CD4-positive, alpha-beta T cell treated with Interleukin-2 at 100 ng/mL for 4 hours (primary cell): ENCODE data around the gene DPPA2.
"Not testable (repeated sequence)": the region's sequence is repeated elsewhere in the genome, so short reads cannot be mapped to it uniquely, and the experiment has no call there.

Experiments used
- DNase-seq: peaks from one replicate; pipeline ENCODE4 v3.0.0-alpha.2; 2020; ENCODE audit warnings: low spot score

The DPPA2 gene, protein sequence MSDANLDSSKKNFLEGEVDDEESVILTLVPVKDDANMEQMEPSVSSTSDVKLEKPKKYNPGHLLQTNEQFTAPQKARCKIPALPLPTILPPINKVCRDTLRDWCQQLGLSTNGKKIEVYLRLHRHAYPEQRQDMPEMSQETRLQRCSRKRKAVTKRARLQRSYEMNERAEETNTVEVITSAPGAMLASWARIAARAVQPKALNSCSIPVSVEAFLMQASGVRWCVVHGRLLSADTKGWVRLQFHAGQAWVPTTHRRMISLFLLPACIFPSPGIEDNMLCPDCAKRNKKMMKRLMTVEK

DNA sequence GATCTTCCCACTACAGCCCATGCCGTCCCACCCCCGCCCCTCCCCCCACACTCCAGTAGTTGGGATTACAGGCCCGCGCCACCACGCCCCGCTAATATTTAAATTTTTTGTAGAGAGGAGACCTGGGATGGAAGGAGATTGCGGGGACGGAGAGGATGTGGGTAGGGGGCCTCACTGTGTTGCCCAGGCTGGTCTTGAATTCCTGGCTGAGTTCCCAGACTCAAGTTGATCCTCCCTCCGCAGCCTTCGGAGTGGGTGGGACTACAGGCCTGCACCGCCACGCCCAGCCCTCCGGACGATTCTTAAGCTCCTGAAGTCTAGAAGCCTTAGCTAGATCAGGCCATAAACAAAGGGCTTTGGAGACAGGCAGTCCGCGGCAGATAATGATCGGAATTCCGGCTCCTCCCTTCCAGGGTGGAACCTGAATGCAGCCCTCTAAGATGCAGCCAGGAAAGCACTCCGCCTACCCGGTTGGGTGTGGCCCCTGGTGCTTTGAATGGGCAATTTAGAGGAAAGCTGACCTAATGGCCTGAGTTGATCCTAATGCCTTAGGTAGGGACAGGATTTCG is at the start of gene DPPA2:
TSS of gene DPPA2 (minus strand) at position 356 of the 569 bp plus-strand sequence. CDS start 1,975 bp downstream, outside the sequence.
- no peak for DNase-seq

DNA sequence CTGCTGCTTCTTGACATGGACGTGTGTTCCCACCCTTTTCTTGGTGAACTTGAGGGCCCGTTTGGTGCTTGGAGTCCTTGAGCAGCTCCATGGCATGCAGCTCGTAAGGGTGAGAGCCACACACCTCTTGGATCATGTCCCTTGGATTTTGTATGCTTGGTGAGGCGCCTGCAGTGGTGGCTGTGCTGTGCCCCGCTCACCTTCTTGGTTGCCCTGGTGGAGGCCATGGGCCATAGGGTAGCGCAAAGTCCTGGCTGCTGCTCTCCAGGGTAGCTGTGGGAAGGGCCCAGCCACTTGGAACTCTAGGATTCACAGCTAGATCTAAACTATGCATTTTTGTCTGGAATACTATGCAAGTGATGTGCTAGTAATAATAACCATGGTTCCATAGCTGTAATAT is 47.8 kb upstream of the DPPA2 start:
- no peak for DNase-seq

DNA sequence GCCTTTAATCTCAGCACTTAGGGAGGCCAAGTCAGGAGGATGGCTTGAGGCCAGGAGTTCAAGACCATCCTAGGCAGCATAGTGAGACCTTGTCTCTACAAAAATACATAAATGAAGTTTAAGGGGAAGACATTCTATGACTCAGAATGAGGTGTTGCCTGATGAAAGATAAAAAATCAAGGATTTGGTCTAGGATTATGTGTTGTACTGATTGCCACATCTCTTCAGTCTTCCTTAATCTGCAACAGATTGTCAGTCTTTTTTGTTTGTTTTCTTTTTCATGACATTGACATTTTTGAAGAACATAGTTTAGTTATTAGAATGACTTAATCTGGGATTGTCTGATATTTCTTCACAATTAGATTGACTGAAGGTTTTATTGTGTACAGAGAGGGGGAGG is 47.3 kb upstream of the DPPA2 start:
- no peak for DNase-seq

DNA sequence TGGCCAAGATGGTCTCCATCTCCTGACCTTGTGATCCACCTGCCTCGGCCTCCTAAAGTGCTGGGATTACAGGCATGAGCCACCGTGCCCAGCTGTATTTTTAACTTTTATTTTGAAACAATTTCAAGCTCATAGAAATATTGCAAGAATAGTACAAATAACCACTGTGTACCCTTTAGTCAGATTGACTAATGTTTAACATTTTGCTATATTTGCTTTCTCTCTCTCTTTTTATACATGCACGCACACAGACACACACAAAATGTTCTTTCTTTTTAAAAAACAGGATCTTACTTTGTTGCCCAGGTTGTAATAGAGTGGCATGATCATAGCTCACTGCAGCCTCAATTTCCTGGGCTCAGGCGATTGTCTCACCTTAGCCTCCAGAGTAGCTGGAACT is 46.5 kb upstream of the DPPA2 start:
- no peak for DNase-seq

DNA sequence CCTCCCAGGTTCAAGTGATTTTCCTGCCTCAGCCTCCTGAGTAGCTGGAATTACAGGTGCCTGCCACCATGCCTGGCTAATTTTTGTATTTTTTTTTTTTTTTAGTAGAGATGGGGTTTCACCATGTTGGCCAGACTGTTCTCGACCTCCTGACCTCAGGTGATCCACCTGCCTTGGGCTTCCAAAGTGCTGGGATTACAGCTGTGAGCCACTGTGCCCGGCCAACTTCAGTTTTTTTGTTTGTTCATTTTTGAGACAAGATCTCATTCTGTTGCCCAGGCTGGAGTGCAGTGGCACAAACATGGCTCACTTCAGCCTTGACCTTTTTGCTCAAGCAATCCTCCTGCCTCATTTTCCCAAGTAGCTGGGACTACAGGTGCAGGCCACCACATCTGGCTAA is 42.5 kb upstream of the DPPA2 start:
- not testable (repeated sequence) for DNase-seq

DNA sequence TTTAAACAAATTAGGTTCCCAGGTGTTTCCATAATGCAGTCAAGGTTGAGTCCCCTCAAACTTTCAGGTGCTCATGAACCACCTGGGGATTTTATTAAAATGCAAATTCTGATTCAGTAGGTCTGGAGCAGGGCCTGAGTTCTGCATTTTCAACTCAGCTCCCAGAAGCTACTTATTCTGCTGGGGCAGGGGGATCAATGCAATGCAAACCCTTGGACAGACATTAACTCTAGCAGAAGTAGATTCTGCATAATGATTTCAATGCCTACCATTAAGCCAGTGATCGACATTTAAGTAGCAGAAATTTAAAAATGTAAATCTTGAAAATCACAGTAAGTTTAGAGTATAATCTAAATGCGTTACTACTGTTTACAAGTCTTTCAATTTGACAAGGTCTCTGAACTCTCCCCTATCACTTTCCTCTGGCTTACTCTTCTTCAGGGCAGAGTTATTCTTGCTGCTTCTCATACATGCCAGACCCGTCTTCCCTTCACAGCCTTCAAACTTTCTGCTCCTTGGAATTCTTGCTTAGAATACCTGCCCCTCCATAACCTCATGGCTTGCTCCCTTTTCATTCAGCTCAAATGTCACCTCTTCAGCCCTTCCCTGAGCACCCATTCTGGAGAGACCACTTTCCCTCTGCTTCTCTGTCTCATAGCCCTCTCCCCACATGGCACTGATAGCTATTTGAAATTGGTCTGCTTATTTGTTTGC is 40.3 kb upstream of the DPPA2 start:
- no peak for DNase-seq

DNA sequence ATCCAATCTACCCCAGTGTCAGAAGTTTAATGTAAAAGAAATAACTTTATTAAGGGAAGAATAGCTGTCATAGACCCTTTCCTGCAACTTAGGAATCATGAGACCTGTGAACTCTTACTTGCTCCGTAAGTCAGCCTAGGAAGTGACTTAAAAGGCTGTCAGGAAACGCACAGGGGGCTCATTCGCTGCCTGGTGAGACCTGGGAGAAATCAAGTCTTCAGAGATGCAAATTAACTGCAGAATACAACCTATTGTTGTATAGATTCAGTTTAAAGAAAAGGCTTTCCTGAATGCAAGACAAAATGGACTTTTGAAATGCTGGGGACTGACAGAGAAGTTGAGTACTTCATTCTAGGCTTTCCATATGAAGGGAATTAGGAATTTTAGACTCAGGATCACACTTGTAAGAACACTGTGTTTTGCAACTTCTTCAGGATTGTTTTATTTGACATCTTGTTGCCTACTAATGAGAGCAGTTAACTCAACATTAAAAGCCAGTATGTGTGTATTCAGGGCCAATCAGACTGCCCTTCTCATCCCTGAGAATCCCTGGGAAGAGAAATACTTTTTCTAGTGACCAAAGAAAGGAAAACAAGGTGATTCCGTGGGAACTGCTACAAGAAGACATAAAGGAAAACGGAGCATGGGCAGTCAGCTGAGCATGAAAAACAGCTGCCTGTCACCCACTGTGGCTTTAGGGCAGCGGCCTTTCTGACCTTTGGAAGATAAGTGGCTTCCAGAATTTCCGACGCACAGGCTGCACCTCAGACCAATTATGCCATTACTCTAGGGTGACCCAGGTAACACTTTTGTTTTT is 39.5 kb upstream of the DPPA2 start:
- DNase-seq: no peak

DNA sequence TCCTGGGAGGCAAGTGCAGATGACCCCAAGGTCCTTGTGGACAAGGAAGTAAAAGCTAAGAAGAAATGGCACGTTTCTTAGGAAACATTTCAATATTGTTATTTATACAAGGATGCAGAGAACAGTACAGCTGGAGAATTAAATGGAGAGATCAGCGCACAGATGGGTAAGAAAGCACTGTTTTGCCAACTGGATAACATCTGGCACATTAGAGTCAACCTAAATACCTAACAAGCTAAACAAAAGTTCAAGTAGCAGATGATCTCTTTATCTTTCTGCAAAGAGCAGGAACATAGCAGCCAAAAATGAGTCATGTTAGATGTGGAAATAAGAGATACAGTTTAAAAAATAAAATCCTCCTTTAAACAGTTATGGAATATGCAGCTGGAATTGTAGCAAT is 36.7 kb upstream of the DPPA2 start:
- no peak for DNase-seq

DNA sequence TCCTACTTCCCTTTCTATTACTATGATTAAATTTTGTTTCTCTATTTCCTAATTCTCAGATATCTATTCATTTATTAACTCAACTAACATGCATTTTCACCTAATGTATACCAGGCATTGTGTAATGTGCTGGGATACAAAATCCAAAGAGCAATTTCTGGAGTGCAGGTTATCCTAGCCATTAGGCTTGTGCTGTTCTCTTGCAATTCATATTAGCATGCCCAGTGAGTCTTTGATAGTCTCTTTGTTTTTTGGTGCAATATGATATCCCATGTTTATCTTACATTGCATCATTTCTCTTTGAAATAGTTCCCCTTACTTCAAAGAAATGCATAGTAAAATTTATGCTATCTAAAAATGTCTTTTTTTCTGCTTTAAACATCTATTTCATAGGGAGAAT is 34.9 kb upstream of the DPPA2 start:
- no peak for DNase-seq

DNA sequence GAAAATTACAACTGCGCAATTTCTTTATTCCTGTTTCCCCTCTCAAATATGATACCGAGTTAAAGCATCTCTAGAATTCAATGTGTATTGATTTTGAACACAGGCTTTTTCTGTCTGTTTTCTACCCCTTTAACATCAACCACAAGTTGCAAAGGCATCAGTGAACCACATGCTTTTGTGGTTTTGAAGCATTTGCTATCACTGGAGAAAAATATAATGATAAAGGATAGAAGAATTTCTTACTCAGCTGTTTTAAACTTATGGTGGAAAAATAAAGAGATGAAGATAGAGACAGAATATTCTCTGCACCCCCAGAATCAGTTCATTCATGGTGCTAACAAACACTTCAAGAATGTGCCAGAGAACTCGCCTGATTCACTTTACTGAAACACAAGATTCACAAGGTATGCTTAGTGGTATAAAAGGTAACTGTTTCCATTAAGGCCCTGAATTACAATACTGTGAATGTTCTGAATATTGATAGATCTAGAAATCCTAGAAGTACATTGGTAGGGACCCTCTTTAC is 30.5 kb upstream of the DPPA2 start:
- DNase-seq: no peak

DNA sequence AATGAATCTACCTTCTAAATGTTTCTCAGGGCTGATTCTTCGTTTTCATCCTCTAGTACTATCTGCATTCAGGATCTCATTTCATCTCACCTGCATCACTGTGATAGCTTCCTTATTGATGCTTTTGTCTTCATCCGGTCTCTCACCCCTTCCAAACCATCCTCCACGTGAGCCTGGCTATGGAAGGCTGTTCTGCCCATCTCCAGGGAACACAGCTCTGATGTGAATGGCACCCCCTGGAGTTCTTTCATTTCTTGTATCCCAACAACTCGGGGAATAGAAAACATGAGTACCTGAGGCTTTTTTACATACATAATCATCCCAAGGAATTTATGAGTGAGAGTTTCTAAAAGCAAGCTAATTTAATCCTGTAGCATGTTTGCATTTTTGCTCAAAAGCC is 29.8 kb upstream of the DPPA2 start:
- no peak for DNase-seq

DNA sequence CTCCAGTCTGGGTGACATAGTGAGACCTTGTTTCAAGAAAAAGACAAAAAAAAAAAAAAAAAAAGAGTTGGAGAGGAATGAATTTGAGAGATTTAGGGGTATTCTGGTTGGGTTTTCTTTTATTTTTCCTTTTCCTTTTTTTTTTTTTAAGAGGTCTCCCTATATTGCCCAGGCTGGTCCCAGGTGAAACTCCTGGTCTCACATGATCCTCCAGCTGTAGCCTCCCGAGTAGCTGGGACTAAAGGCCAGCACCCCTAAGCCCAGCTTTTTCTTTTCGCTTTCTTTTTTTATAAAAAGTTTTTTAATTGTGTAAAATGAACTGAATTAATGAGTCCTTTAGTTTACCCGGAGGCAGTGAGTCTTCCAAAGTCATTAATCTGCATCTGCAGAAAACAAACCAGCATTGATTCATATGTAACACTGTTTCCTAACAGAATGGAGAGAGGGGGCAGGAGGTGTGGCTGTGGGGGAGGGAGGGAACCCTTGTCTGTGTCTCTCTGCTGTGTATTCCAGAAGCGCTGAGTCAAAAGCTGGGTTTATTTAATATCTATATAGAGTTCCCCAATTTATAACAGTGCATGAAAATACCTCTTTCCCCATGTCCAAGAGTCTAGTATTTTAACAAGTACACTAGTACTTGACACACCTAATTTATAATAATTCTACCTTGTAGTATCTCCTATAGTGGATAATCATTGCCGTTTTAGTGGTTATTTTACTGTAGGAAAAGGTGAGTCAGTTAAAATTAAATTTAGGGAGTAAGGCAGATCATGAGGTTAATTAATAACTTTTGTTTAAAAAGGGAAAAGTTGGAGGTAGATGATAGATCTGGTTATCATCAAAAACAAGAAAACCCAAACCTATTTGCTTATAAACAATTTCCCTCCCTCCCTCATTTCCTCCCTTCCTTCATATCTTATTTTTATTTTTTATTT is 23.7 kb upstream of the DPPA2 start:
- no peak for DNase-seq

DNA sequence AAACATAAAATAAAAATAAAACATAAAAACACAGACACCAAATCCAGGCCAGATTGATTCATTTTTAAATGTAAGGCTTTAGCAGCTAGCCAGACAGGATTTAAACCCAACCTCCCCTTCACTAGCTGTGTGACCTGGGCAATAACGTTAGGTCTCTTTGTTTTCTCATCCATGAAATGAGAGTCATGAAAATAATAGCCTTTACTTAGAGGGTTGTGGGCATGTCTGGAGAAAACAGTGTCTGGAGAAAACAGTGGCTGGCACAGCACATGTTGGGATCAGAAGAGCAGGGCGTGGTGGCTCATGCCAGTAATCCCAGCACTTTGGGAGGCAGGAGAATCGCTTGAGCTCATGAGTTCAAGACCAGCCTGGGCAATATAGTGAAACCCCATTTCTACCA is 22.9 kb upstream of the DPPA2 start:
- no peak for DNase-seq

DNA sequence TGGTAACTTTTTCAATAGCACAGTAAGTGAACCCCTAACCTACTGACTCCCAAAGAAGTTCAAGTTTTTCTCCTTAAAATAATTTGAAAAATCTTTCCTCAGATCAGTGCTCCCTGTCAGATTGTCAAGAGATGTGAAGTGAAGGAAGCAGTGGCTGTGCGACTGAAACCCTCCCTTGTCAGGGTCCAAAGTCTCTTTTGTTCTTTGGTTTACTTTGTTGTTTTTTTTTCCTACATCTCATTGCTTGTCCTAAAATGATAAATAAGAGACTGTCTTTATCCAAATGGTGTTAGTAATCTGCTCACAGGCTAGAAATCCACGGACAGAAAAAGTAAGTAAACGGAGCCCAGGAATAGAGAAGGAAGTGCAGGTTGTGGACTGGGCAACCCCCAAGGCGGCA is 22.0 kb upstream of the DPPA2 start:
- no peak for DNase-seq

DNA sequence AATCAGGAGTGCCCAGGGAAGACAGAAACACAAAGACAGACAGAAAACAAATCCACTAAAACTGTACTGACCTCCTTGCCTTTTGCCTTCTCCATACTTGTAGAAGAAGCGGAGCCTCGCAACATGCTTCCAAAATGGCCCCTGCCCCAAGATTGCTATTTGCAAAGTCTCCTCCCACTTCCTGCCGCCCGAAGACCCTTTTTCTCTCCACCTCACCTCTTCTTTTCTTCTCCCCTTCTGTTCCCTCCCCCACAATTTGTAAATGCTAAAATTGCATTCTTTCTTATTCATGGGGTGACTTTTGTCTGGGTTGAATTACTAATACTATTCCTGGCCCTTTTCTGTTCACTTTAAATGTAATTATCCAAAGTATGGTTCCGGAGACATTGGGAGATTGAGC is 21.1 kb upstream of the DPPA2 start, which contains the start of gene DPPA4:
TSS of gene DPPA4 (minus strand) at position 154 of the 400 bp plus-strand sequence. CDS start at position 125, 29 bp downstream.
- no peak for DNase-seq

DNA sequence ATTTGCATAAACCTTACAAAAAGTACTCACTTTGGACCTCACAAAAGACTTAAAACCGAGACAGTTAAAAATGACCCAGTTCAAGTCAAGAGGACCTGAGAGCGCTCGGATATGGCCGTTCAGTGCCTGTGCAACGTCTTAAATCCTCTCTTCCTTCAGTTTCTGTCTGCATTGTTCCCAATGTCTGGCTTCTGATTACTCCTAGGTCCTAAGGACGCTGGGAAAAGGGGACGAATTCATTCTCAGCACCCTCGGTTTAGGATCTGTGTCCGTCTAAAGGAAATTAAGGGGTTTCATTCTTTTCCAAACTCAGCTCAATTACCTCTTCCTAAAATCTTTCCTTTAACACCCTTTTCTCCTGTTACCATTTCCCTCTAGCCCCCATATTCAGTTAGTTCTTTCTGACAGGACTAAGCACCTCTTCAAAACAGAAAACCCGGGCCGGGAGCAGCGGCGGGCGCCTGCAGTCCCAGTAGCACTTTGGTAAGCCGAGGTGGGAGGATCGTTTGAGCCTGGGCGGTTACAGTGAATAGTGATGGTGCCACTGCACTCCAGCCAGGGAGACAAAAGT is 20.1 kb upstream of the DPPA2 start:
- no peak for DNase-seq

DNA sequence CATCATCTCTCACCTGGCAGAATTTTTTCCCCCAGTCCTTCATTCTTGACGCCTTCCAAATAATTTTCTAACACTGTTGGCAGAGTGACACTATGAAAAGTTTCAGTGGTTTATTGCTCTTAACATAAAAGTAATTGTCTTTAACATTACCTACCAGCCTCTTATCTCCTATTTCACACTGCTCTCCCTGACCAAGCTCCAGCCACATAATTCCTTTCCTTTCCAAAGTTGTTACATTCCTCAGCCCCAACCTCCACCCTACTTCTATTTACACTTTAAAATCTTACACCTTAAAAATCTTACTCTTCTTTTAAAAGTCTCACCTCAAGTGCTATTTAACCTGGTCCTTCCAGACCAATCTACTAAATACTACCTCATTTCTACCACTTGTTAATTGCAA is 18.3 kb upstream of the DPPA2 start:
- no peak for DNase-seq

DNA sequence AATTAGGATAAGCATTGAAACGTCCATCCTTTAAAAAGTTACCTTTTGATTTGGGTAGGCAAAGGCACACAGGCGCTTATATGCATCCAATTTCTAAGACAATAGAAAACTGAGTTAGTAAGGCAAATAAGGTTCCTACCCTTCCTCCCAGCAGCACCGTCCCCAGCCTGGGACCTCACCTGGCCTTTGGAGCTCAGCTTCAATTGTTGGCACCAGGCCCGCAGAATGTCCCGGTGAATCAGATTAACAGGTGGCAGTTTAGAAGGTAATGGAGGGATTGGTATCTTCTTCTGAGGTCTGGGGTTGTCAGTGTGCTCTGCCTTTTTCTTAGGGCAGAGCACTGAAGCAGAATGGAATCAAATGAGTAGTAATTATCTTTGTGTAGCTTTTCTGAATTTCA is 15.4 kb upstream of the DPPA2 start:
- DNase-seq: no peak

DNA sequence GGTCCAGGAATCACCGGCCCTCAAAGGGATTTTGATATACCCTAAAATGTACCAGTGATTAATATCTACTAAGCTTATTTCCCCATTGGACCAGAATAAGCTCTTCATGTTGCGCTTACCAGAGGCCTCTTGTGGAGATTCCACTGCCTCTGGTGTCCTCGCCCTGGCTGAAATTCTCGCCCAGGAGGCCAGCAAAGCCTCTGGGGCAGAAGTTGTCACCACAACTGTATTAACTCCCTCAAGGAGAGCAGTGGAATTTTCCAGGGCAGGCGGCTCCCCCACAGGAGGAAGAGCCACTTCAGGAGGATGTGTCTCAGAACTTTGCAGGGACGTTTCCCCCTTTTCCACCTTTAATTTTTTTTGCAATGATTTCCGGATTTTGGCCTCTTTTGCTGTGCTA is 14.1 kb upstream of the DPPA2 start:
- DNase-seq: no peak

DNA sequence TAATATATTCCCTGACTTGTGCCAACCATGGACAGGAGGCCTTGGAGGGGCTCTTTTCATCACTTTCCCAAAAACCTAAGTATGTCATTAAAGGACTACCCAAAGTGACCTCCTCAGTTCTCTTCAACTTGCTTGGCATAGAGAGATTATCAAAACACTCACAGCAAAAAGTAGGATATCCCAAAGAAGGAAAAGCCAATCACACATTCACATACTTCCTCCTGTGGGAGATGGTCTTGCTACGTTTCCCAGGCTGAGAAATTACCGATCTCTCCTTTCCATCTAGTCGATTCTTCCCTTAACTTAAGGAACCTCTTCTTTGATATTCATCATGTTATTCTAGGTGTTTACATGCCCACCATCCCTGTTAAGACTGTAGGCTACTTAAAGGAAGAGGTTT is 11.9 kb upstream of the DPPA2 start:
- DNase-seq: no peak

DNA sequence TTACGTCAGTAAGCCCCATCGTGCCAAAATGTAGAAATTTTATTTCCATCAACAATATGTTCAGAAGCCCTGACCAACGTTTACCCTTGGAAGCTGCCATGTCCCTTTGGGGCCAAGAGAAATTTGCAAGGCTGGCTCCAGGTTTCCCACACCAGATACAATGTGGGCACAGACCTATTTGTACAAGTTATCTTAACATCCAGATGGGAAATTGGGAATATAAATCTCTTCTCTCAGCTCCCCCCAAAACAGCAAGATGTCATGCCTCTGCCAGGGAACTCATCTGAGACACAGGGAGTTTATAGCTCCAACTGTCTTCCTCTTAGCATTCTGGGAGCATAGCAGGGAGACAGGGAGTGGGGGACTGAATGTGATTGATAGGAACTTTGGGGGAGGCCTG is 9.3 kb upstream of the DPPA2 start:
- no peak for DNase-seq
